GM12873 (cell line): ENCODE data around the gene WNT3A.

Source experiments
- CTCF ChIP-seq: IDR thresholded peaks from 2 replicates; pipeline ENCODE4 v1.5.1; 2012; ENCODE audit warnings: low read depth, mild to moderate bottlenecking, moderate library complexity, low read length, control low read depth; ENCODE audit not compliant: insufficient read depth; ENCODE audit errors: missing control alignments

The WNT3A gene

DNA sequence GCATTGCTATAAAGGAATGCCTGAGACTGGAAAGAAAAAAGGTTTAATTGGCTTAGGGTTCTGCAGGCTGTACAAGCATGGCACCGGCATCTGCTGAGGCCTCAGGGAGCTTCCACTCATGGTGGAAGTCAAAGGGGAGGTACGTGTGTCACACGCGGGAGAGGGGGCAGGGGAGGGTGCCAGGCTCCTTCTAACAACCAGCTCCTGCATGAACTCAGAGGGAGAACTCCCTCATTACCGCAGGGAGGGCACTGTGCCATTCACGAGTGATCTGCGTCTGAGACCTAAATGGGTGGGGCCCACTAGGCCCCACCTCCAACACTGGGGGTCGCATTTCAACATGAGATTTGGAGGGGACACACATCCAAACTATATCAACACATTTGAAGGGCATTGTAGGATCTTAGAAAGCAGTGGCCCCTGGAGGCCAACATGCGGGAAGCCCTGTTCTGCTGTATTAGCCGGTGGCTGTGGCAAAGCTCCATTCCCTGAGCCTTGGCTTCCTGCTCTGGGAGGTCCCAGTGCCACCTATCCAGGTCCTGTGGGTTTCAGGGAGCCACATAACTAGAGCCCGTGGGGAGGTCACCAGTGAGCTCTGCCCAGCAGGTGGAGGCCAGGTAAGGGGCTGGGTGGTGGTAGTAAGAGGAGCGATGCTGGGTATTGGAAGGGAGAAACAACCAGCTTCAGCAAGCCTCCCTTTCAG is 10.0 kb downstream of the WNT3A start:
- TF ChIP-seq CTCF, result no peak

DNA sequence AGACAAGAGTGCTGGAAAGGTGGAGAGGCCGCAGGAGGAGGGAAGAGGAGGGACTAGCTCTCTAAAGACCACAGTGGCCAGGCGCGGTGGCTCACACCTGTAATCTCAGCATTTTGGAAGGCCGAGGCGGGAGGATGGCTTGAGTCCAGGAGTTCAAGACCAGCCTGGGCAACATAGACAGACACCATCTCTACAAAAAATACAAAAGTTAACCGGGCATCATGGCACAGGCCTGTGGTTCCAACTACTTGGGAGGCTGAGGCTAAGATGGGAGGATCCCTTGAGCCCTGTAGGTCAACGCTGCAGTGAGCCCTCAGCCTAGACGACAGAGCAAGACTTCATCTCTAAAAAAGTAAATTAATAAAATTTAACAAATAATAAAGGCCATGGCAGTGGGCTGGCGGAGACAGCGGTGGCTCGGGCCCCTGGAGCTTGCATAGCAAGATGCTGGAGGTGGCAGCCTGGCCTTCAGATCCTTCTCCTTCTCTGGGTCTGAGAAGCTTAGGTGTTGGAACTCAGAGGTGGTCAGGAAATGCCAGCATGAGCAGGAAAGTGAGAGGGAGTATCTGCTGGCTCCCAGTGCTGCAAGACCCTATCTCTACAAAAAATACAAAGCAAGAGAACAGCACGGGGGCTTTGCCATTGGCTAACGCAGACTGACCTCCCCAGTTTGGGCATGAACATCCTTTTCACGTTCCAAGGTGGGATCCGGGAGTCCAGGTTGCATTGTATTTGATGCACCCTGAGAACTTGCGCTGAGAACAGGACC is 10.7 kb downstream of the WNT3A start:
- no peak for TF ChIP-seq CTCF

DNA sequence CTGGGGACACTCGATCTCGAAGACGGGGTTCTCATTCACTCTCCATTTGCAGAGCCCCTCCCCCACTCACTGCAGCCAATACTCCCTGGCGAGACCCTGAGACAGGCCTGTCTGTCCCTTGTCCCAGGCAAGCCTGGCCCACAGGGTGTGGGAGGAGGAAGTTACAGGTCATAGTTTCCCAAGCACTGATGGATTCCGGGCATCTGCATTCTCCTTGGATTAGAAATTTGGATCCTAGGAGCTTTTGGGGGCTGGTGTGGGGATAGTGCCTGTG is 11.3 kb downstream of the WNT3A start:
- no peak for TF ChIP-seq CTCF

DNA sequence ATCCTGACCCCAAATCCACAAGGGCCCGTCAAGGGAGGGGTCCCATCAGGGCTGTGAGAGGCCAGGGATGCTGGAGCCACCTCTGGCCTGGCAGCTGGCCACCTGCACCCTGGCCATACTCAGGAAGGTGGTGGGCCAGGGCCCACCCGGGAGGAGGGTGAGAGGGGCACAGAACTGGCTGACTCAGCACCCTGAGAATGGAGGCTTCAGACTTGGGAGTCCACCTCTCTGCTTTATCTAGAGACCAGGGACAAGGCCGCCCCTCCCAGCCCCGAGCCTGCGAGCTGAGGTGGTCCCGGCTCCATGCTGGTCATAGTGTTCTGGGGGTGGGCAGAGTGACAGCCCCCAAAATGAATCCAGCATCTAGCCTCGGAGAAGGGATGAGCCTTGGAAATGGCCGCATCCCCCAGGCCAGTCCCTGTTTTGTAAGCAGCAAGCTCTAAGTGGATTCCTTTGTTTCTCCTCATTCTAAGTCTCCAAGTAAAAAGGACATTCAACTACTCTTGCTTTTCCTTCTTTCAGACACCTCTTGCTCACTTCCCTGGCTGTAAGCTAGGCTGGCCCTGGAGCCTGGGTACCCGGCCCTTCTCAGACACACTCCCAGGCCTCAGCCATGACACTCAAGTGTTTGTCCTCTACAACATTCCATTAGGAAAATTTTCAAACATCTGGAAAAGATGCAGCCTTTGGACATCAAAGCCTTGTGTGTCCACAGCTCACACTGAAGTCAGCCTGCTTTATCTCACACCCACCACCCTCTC is 12.3 kb downstream of the WNT3A start:
- no peak for TF ChIP-seq CTCF

DNA sequence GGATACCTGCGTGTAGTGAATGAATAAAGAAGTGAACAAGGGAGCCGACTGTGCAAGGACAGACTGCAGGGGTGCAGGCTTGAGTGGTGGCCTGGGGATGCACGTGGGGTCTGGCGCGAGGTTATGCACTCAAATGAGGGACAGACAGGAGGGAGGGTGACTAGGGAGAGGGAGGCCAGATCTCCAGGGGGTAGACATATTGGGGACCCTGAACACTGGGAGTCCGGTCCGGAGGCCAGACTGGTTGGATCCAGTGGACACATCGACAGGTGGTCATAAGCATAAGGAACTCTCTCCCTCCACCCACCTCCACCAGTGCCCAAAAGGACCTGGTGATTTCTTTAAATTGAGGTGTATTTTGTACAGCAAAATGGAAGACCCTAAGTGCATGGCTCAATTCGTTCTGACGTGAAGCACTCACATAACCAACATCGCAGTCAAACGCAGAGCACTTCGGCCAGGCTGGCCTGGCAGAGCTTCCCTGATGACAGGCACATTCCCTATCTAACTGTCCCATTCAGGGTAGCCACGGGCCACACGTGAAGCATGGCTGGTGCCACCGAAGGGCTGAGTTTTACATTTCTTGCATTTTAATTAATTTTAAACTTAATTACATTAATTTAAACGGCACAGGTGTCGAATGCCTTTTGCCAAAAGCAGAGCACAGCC is 14.0 kb downstream of the WNT3A start:
- no peak for TF ChIP-seq CTCF

- TF ChIP-seq CTCF, result no peak
Observed at GRCh38 chr1:228021355-228022030, 14.7 kb downstream of the WNT3A start.
